ENCODE measurements around the gene TFF2.

The TFF2 gene, protein sequence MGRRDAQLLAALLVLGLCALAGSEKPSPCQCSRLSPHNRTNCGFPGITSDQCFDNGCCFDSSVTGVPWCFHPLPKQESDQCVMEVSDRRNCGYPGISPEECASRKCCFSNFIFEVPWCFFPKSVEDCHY

GRCh38 chr21:42350927-42351426, at the start of gene TFF2:
TFF2 (minus strand) TSS chr21:42350994; CDS start chr21:42350957, 37 bp downstream.
- peaks cover 32% of the 10 kb centered on the region; the same call in 1 of the 2 replicates for H3K27me3 ChIP-seq (ENCODE audit: insufficient read depth, low read length)
- no peak within 1 kb of the TSS for H3K4me2 ChIP-seq (ENCODE audit: low read length)

DNA sequence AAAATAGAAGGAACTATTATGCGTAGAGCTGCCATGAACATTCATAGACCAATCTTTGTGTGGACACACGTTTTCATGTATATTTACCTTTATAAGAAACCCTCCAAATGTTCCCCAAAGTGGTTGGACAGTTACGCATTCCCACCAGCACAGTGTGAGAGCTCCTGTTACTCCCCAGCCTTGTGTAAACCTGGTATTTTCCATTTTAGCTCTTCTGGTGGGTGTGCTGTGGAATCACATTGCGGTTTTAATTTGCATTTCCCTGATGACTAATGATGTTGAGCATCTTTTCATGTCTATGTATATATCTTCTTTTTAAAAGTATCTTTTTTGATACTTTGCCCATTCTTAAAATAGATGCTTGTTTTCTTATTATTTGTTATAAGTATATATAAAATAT, 49.7 kb upstream of the TFF2 start:
- no peak overlapping the region for H3K4me3 ChIP-seq (ENCODE audit: low read depth, low read length, poor library complexity, severe bottlenecking)
- no peaks in the 10 kb centered on the region for H3K79me2 ChIP-seq (ENCODE audit: insufficient read depth, low read length)
- peaks cover 8% of the 10 kb centered on the region; the same call in 1 of the 2 replicates for H3K9me3 ChIP-seq (ENCODE audit: low read length)
- no peaks in the 10 kb centered on the region for H4K20me1 ChIP-seq (ENCODE audit: insufficient read depth, low read length)
- no peak overlapping the region for H2AFZ ChIP-seq (ENCODE audit: low read length)
- peaks cover 11% of the 10 kb centered on the region; the same call in 1 of the 2 replicates for H3K27me3 ChIP-seq (ENCODE audit: insufficient read depth, low read length)
- TF ChIP-seq, protein P1, sequence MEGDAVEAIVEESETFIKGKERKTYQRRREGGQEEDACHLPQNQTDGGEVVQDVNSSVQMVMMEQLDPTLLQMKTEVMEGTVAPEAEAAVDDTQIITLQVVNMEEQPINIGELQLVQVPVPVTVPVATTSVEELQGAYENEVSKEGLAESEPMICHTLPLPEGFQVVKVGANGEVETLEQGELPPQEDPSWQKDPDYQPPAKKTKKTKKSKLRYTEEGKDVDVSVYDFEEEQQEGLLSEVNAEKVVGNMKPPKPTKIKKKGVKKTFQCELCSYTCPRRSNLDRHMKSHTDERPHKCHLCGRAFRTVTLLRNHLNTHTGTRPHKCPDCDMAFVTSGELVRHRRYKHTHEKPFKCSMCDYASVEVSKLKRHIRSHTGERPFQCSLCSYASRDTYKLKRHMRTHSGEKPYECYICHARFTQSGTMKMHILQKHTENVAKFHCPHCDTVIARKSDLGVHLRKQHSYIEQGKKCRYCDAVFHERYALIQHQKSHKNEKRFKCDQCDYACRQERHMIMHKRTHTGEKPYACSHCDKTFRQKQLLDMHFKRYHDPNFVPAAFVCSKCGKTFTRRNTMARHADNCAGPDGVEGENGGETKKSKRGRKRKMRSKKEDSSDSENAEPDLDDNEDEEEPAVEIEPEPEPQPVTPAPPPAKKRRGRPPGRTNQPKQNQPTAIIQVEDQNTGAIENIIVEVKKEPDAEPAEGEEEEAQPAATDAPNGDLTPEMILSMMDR (IDR thresholded peaks at IDR 0.05; ENCODE audit: low read length): no peak
- TF ChIP-seq EZH2 (IDR thresholded peaks at IDR 0.05; ENCODE audit: borderline replicate concordance, low read length): no peak
- no peak overlapping the region for H3K27ac ChIP-seq (ENCODE audit: low read depth, low read length, poor library complexity, severe bottlenecking)
- H3K4me1 ChIP-seq (ENCODE audit: insufficient read depth, low read length, severe bottlenecking): no peaks in the 10 kb centered on the region
- no peak overlapping the region for H3K4me2 ChIP-seq (ENCODE audit: low read length)
- H3F3A ChIP-seq (ENCODE audit: insufficient read depth, low read length): no peaks in the 10 kb centered on the region
- H3K36me3 ChIP-seq (ENCODE audit: insufficient read depth, low read length): no peaks in the 10 kb centered on the region
- H3K9ac ChIP-seq (ENCODE audit: low read length): no peak overlapping the region
- no peaks in the 10 kb centered on the region for H3K9me2 ChIP-seq (ENCODE audit: low read depth, low read length)

More at GRCh38 chr21:42350927-42351426, at the start of gene TFF2:
- H3K9me3 ChIP-seq (ENCODE audit: low read length): peaks cover 5% of the 10 kb centered on the region; the same call in 1 of the 2 replicates
- no peaks in the 10 kb centered on the region for H3K4me1 ChIP-seq (ENCODE audit: insufficient read depth, low read length, severe bottlenecking)
- H3K27ac ChIP-seq (ENCODE audit: low read depth, low read length, poor library complexity, severe bottlenecking): no peak within 1 kb of the TSS
- no peak within 1 kb of the TSS for H2AFZ ChIP-seq (ENCODE audit: low read length)
- H3F3A ChIP-seq (ENCODE audit: insufficient read depth, low read length): no peaks in the 10 kb centered on the region
- H3K9me2 ChIP-seq (ENCODE audit: low read depth, low read length): no peaks in the 10 kb centered on the region
- H3K79me2 ChIP-seq (ENCODE audit: insufficient read depth, low read length): no peaks in the 10 kb centered on the region
- no peak within 1 kb of the TSS for H3K9ac ChIP-seq (ENCODE audit: low read length)
- no peaks in the 10 kb centered on the region for H3K36me3 ChIP-seq (ENCODE audit: insufficient read depth, low read length)
- TF ChIP-seq, protein P1 (IDR thresholded peaks at IDR 0.05; ENCODE audit: low read length): no peak
- no peaks in the 10 kb centered on the region for H4K20me1 ChIP-seq (ENCODE audit: insufficient read depth, low read length)
- no peak within 1 kb of the TSS for H3K4me3 ChIP-seq (ENCODE audit: low read depth, low read length, poor library complexity, severe bottlenecking)

GRCh38 chr21:42398436-42399028, 47.7 kb upstream of the TFF2 start:
- no peaks in the 10 kb centered on the region for H3K79me2 ChIP-seq (ENCODE audit: insufficient read depth, low read length)
- no peaks in the 10 kb centered on the region for H3K36me3 ChIP-seq (ENCODE audit: insufficient read depth, low read length)
- no peak overlapping the region for H3K4me2 ChIP-seq (ENCODE audit: low read length)
- no peaks in the 10 kb centered on the region for H3F3A ChIP-seq (ENCODE audit: insufficient read depth, low read length)
- peaks cover under 1% of the 10 kb centered on the region for H3K4me1 ChIP-seq (ENCODE audit: insufficient read depth, low read length, severe bottlenecking)
- peaks cover 11% of the 10 kb centered on the region; the same call in 1 of the 2 replicates for H3K27me3 ChIP-seq (ENCODE audit: insufficient read depth, low read length)
- H3K9me3 ChIP-seq (ENCODE audit: low read length): peaks cover 8% of the 10 kb centered on the region; the same call in 1 of the 2 replicates
- no peak overlapping the region for H2AFZ ChIP-seq (ENCODE audit: low read length)
- H3K4me3 ChIP-seq (ENCODE audit: low read depth, low read length, poor library complexity, severe bottlenecking): no peak overlapping the region
- no peaks in the 10 kb centered on the region for H3K9me2 ChIP-seq (ENCODE audit: low read depth, low read length)
- TF ChIP-seq EZH2 (IDR thresholded peaks at IDR 0.05; ENCODE audit: borderline replicate concordance, low read length): no peak
- TF ChIP-seq, protein P1 (IDR thresholded peaks at IDR 0.05; ENCODE audit: low read length): no peak
- no peak overlapping the region for H3K27ac ChIP-seq (ENCODE audit: low read depth, low read length, poor library complexity, severe bottlenecking)
- no peak overlapping the region for H3K9ac ChIP-seq (ENCODE audit: low read length)
- no peaks in the 10 kb centered on the region for H4K20me1 ChIP-seq (ENCODE audit: insufficient read depth, low read length)

Measured in OCI-LY1 (cell line).